GM23248 (cell line): ENCODE results near the gene LIMS4. TPM values are rescaled to one million over a fixed set of nuclear protein-coding genes. Genes with fewer than 3 reads are reported as not detected.
"Not testable (repeated sequence)": the region's sequence is repeated elsewhere in the genome, so short reads cannot be mapped to it uniquely, and the experiment has no call there.

Experiments
- DNase-seq: peaks from one replicate; pipeline ENCODE4 v3.0.0-alpha.2; 2015
- H2AFZ ChIP-seq: fragments of 200-600 bp; sonication (generic); 2 replicates; pipeline ENCODE4 v1.6.1; 2016; ENCODE audit warnings: antibody characterized with exemption
- H3F3A ChIP-seq: fragments of 200-600 bp; sonication (generic); 2 replicates; pipeline ENCODE4 v1.6.1; 2016; ENCODE audit warnings: mild to moderate bottlenecking, antibody characterized with exemption, mixed run types; ENCODE audit not compliant: insufficient read depth
- H3K27ac ChIP-seq: fragments of 200-600 bp; sonication (generic); 2 replicates; pipeline ENCODE4 v1.5.1; 2016; ENCODE audit warnings: mild to moderate bottlenecking
- H3K27me3 ChIP-seq: fragments of 200-600 bp; sonication (generic); replicated peaks from 2 replicates; pipeline ENCODE4 v1.6.1; 2016; ENCODE audit warnings: mild to moderate bottlenecking; ENCODE audit not compliant: insufficient read depth
- H3K36me3 ChIP-seq: fragments of 200-600 bp; sonication (generic); 2 replicates; pipeline ENCODE4 v1.6.1; 2016; ENCODE audit warnings: low read depth, mild to moderate bottlenecking
- H3K4me1 ChIP-seq: fragments of 200-600 bp; sonication (generic); 2 replicates; pipeline ENCODE4 v1.6.1; 2016; ENCODE audit warnings: mild to moderate bottlenecking; ENCODE audit not compliant: insufficient read depth
- H3K4me2 ChIP-seq: fragments of 200-600 bp; sonication (generic); one replicate; pipeline ENCODE4 v1.6.1; 2016; ENCODE audit warnings: mild to moderate bottlenecking; ENCODE audit not compliant: unreplicated experiment
- H3K4me3 ChIP-seq: fragments of 200-600 bp; sonication (generic); 2 replicates; pipeline ENCODE4 v1.5.1; 2016; ENCODE audit warnings: mild to moderate bottlenecking
- H3K79me2 ChIP-seq: fragments of 200-600 bp; sonication (generic); 2 replicates; pipeline ENCODE4 v1.6.1; 2016; ENCODE audit warnings: mild to moderate bottlenecking; ENCODE audit not compliant: insufficient read depth
- H3K9ac ChIP-seq: fragments of 200-600 bp; sonication (generic); 2 replicates; pipeline ENCODE4 v1.6.1; 2016; ENCODE audit warnings: mild to moderate bottlenecking
- H3K9me2 ChIP-seq: fragments of 200-600 bp; sonication (generic); 2 replicates; pipeline ENCODE4 v1.6.1; 2016; ENCODE audit warnings: mixed run types, mild to moderate bottlenecking, moderate library complexity; ENCODE audit not compliant: insufficient read depth
- H3K9me3 ChIP-seq: fragments of 200-600 bp; sonication (generic); one replicate; pipeline ENCODE4 v1.6.1; 2017; ENCODE audit warnings: low read depth
- H4K20me1 ChIP-seq: fragments of 200-600 bp; sonication (generic); 2 replicates; pipeline ENCODE4 v1.6.0; 2016; ENCODE audit not compliant: insufficient read depth
- WGBS, 2 experiments: methylation state at CpG; one replicate each; pipeline ENCODE4 v1.1.6; 2015 to 2017; ENCODE audit warnings: low lambda C conversion rate in 2 of 2, low coverage in 1 of 2; ENCODE audit errors: missing lambda C conversion rate in 2 of 2; 5-methylcytosine and 5-hydroxymethylcytosine counted together
- in situ Hi-C: fragments of 300-500 bp; cut with MboI; formaldehyde crosslinking; loops from 2 replicates; pipeline ENCODE4 v1.15.0; 2020
- polyA plus RNA-seq: library from polyadenylated mRNA; unstranded; fragments of >200 nt; fragmentation: Nextera tagmentation; extraction: Ambion mirVana; gene quantifications from 2 replicates; pipeline ENCODE4 v1.2.1, GENCODE V29; 2016
- total RNA-seq: library from RNA; depleted of rRNA; stranded (reverse); fragments of >200 nt; shearing (Covaris generic); gene quantifications from 2 replicates; pipeline ENCODE4 v1.2.3, GENCODE V29; 2014

The LIMS4 gene
- total and polyA plus RNA-seq, 2 experiments from 2014 or later, result 2.0 TPM; not detected in 1

GRCh38 chr2:110480084-110480483 is 7.5 kb upstream of the LIMS4 start:
- H3K9me3 ChIP-seq, in situ Hi-C loops, H3K36me3 ChIP-seq, H3K9me2 ChIP-seq, H2AFZ ChIP-seq, DNase-seq, H3K79me2 ChIP-seq, H4K20me1 ChIP-seq, H3K27me3 ChIP-seq, H3K4me1 ChIP-seq, H3K4me2 ChIP-seq, H3F3A ChIP-seq, H3K4me3 ChIP-seq, H3K27ac ChIP-seq, H3K9ac ChIP-seq: not testable (repeated sequence)
- WGBS, 2 experiments, result no CpG with 5 or more reads among the region's 4 CpGs

GRCh38 chr2:110477370-110477769 is 4.8 kb upstream of the LIMS4 start:
- not testable (repeated sequence) for H3K79me2 ChIP-seq, H3K4me2 ChIP-seq

GRCh38 chr2:110476952-110477351 is 4.3 kb upstream of the LIMS4 start:
- H3K4me1 ChIP-seq, H3K4me3 ChIP-seq, H3K9me2 ChIP-seq, H4K20me1 ChIP-seq, H3K27ac ChIP-seq, H3K27me3 ChIP-seq, DNase-seq, in situ Hi-C loops, H3K9me3 ChIP-seq, H2AFZ ChIP-seq, H3K36me3 ChIP-seq, H3K4me2 ChIP-seq, H3K9ac ChIP-seq, H3F3A ChIP-seq, H3K79me2 ChIP-seq: not testable (repeated sequence)
- no CpG with 5 or more reads among the region's 6 CpGs for WGBS, 2 experiments

More at GRCh38 chr2:110477370-110477769, 4.8 kb upstream of the LIMS4 start:
- H3K9me2 ChIP-seq, H2AFZ ChIP-seq, H3K4me1 ChIP-seq, H4K20me1 ChIP-seq, DNase-seq, H3K9ac ChIP-seq, H3K27me3 ChIP-seq, H3K36me3 ChIP-seq, H3K9me3 ChIP-seq, in situ Hi-C loops, H3F3A ChIP-seq, H3K4me3 ChIP-seq, H3K27ac ChIP-seq: not testable (repeated sequence)
- WGBS, 2 experiments, result no CpG with 5 or more reads among the region's 7 CpGs

DNA sequence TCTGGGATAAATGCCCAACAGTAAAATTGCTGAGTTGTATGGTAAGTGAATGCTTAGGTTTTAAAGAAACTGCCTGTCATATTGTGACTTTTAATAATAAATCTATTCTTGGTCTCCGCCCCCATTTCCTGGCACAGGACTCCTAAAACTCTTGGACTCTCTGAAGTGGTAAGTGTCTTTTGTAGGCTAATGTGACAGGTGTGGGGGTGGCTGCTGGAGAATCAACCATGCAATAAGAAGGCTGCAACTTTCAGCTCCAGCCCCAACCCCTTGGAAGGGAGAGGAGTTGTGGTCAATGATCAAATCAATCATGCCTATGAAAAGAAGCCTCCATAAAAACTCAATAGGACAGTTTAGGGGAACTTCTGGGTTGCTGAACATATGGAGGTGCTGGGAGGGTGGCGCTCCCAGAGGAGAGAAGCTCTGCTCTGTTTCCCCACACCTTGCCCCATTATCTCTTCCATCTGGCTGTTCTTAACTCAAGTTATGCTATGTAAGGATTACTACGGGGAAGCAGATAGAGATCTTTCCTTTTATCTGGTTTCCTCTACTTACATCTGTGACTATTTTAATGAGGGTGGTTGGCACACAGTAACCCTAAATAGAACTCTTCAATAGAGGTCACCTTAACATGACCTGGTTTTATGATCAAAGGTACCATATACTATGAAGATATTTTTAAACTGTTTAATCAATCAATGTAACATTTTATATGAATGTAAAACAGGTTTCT is 3.2 kb upstream of the LIMS4 start:
- DNase-seq, H3F3A ChIP-seq, in situ Hi-C loops, H3K4me3 ChIP-seq, H3K4me2 ChIP-seq, H3K27me3 ChIP-seq, H3K9me2 ChIP-seq, H4K20me1 ChIP-seq, H2AFZ ChIP-seq, H3K36me3 ChIP-seq, H3K79me2 ChIP-seq, H3K9me3 ChIP-seq, H3K27ac ChIP-seq, H3K9ac ChIP-seq, H3K4me1 ChIP-seq: not testable (repeated sequence)
- no CpG with 5 or more reads among the region's 3 CpGs for WGBS, 2 experiments

DNA sequence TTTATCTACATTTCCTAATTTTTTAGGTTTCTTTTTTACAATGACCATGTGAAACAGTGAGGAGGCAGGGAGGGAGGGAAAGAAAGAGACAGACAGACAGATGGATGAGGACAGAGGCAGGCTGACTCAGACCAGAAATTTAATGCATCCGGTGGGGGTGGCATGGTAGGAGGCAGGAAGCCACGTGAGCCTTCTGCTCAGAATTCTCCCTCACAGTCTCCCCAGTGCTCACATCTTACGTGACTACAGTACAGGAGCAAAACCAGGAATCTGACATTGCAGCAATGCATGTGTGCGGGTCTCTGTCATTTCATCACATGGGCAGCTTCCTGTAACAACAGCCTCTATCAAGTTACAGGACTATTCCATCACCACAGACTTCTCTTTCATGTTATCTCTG is 2.3 kb upstream of the LIMS4 start:
- H3K9me2 ChIP-seq, H3F3A ChIP-seq, H3K4me2 ChIP-seq, H4K20me1 ChIP-seq, in situ Hi-C loops, H3K36me3 ChIP-seq, H2AFZ ChIP-seq, H3K9me3 ChIP-seq, H3K4me3 ChIP-seq, H3K27ac ChIP-seq, H3K79me2 ChIP-seq, H3K4me1 ChIP-seq, H3K27me3 ChIP-seq, H3K9ac ChIP-seq, DNase-seq: not testable (repeated sequence)
- WGBS, 2 experiments, result no CpG with 5 or more reads among the region's 4 CpGs

- H3K79me2 ChIP-seq, H3K4me1 ChIP-seq, H4K20me1 ChIP-seq, H3K36me3 ChIP-seq, H3K9ac ChIP-seq, H3K27ac ChIP-seq, H3K27me3 ChIP-seq, H3F3A ChIP-seq, DNase-seq, H3K9me2 ChIP-seq, H3K4me2 ChIP-seq, in situ Hi-C loops, H2AFZ ChIP-seq, H3K4me3 ChIP-seq, H3K9me3 ChIP-seq: not testable (repeated sequence)
- no CpG with 5 or more reads among the region's 3 CpGs for WGBS, 2 experiments
Observed at GRCh38 chr2:110473059-110473358, 393 bp upstream of the LIMS4 start.

GRCh38 chr2:110468921-110469320 is 3.7 kb downstream of the LIMS4 start:
- in situ Hi-C loops, H2AFZ ChIP-seq, H3K9me3 ChIP-seq, H3K4me1 ChIP-seq, H3K27me3 ChIP-seq, H3K4me2 ChIP-seq, H3K36me3 ChIP-seq, H4K20me1 ChIP-seq, H3K79me2 ChIP-seq, DNase-seq, H3F3A ChIP-seq, H3K4me3 ChIP-seq, H3K9ac ChIP-seq, H3K27ac ChIP-seq, H3K9me2 ChIP-seq: not testable (repeated sequence)
- whole genome bisulfite sequencing, 2 experiments, result no CpG with 5 or more reads among the region's 7 CpGs

GRCh38 chr2:110465312-110465711 is 7.3 kb downstream of the LIMS4 start:
- no CpG with 5 or more reads among the region's 8 CpGs for WGBS, 2 experiments
- in situ Hi-C loops, H3K27ac ChIP-seq, H3K27me3 ChIP-seq, H3K9me2 ChIP-seq, H3K79me2 ChIP-seq, H3K9ac ChIP-seq, H3K4me3 ChIP-seq, H3K4me2 ChIP-seq, H3F3A ChIP-seq, H4K20me1 ChIP-seq, DNase-seq, H3K4me1 ChIP-seq, H3K36me3 ChIP-seq, H2AFZ ChIP-seq, H3K9me3 ChIP-seq: not testable (repeated sequence)
